ENCODE data around the gene DBT.
"Not testable (repeated sequence)": the region's sequence is repeated elsewhere in the genome, so short reads cannot be mapped to it uniquely, and the experiment has no call there.

Gene DBT

DNA sequence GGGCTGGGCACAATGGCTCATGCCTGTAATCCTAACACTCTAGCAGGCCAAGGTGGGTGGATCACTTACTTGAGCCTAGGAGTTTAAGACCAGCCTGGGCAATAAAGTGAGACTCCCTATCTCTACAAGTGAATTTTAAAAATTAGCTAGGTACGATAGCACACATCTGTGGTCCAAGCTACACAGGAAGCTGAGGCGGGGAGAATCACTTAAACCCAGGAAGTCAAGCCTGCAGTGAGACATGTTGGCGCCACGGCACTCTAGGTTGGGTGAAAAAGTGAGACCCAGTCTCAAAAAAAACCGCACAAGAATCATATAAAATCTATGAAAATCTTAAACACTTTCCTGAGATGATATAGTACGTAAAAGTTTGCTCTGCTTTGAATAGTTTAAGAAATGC, 30.2 kb downstream of the DBT start:
- DNase-seq (ENCODE audit: insufficient read length): no peak
- FAIRE-seq: no peak
- TF ChIP-seq TAF1 (IDR thresholded peaks at IDR 0.05; ENCODE audit: borderline replicate concordance, low read depth, low read length) (no peak), POLR2AphosphoS5 (IDR thresholded peaks at IDR 0.05; ENCODE audit: low read depth, low read length) (no peak), POLR2A (IDR thresholded peaks at IDR 0.05; ENCODE audit: low read depth, low read length) (no peak)

DNA sequence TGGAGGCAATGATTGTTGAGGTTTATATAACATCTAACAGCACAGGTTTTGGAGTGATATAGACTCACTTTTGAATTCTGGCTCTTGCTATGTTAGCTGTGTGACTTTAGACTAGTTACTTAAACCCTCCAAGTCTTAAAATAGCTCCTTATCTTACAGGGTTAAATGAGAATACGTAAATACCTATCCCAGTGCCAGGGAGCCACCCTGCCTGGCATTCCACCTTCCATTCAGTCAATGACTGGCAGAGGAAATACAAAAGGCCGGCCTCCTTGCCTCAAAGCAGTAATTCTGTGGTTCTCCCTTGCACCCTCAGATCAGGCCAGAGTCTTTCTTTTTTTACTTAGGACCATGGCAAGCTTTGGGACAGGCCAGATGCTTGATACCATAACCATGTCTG, 31.8 kb downstream of the DBT start:
- FAIRE-seq: no peak
- TF ChIP-seq POLR2AphosphoS5 (IDR thresholded peaks at IDR 0.05; ENCODE audit: low read depth, low read length) (no peak), TAF1 (IDR thresholded peaks at IDR 0.05; ENCODE audit: borderline replicate concordance, low read depth, low read length) (no peak), POLR2A (IDR thresholded peaks at IDR 0.05; ENCODE audit: low read depth, low read length) (no peak)

DNA sequence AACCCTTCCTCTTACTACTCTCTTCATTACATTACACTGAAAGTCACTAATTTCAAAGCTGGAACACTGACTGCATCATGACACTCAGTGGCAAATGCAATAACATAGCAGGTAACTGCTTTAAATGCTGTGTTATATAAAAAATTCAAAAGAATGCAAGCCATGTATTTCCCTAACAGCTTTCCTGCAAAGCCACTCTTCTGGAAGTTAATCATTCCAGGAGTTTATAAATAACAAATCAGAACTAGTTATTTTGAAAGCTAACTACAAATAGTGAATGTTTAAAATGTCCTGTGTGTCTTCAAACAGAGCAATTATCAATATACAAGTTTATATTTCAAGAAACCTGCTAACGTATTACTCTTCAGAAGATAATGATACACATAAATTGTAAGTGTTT, 34.5 kb downstream of the DBT start:
- TF ChIP-seq TAF1 (IDR thresholded peaks at IDR 0.05; ENCODE audit: borderline replicate concordance, low read depth, low read length) (no peak), POLR2A (IDR thresholded peaks at IDR 0.05; ENCODE audit: low read depth, low read length) (no peak), POLR2AphosphoS5 (IDR thresholded peaks at IDR 0.05; ENCODE audit: low read depth, low read length) (no peak)
- DNase-seq (ENCODE audit: insufficient read length) (no peak), FAIRE-seq (no peak)

More for the DNA sequence above, 31.8 kb downstream of the DBT start:
- no peak for DNase-seq (ENCODE audit: insufficient read length)

DNA sequence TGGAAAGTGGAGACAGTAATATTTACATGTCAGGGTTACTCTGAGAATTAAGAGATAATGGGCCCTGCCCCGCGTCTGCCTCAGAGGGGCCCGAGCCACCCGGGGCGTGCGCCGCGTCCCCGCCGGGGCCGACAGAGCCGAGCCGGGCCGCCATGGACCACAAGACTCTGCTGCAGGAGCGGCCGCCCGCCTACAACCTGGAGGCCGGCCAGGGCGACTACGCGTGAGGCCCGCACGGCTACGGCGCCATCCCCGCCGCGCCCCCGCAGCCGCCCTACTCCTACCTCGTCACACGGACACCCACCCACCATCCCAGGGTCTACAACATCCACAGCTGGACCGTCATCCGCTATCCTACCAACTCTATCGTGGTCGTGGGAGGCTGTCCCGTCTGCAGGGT, 36.5 kb downstream of the DBT start:
- TF ChIP-seq TAF1 (IDR thresholded peaks at IDR 0.05; ENCODE audit: borderline replicate concordance, low read depth, low read length) (no peak), POLR2AphosphoS5 (IDR thresholded peaks at IDR 0.05; ENCODE audit: low read depth, low read length) (no peak), POLR2A (IDR thresholded peaks at IDR 0.05; ENCODE audit: low read depth, low read length) (no peak)
- FAIRE-seq (no peak), DNase-seq (ENCODE audit: insufficient read length) (no peak)

DNA sequence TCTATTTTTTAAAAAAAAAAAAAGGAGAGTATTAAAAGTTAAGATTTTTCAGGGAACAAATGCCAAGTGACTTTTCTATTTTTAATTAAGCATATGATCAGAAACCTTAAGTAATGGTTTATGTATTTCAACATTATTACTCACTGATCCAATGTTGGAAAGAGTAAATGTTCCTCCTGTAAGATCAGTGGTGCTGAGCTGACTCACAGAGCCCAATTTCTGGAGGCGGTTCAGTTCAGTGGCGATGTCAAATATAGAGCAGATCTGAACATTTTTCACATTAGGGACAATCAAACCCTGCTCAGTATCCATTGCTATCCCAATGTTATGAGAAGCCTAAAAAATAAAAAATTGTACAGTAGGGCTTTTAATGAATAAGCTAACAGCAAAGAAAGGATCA, 43.3 kb downstream of the DBT start:
- FAIRE-seq (no peak), DNase-seq (ENCODE audit: insufficient read length) (no peak)
- TF ChIP-seq POLR2A (IDR thresholded peaks at IDR 0.05; ENCODE audit: low read depth, low read length): no peak
- no peak for TF ChIP-seq POLR2AphosphoS5 (IDR thresholded peaks at IDR 0.05; ENCODE audit: low read depth, low read length)
- TF ChIP-seq TAF1 (IDR thresholded peaks at IDR 0.05; ENCODE audit: borderline replicate concordance, low read depth, low read length): no peak

DNA sequence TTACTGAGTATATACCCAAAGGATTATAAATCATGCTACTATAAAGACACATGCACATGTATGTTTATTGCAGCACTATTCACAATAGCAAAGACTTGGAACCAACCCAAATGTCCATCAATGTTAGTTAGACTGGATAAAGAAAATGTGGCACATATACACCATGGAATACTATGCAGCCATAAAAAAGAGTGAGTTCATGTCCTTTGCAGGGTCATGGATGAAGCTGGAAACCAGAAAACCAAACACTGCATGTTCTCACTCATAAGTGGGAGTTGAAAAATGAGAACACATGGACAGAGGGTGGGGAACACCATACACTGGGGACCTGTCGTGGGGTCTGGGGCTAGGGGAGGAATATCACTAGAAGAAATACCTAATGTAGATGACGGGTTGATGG, 44.0 kb downstream of the DBT start:
- FAIRE-seq; DNase-seq (ENCODE audit: insufficient read length): not testable (repeated sequence)

DNA sequence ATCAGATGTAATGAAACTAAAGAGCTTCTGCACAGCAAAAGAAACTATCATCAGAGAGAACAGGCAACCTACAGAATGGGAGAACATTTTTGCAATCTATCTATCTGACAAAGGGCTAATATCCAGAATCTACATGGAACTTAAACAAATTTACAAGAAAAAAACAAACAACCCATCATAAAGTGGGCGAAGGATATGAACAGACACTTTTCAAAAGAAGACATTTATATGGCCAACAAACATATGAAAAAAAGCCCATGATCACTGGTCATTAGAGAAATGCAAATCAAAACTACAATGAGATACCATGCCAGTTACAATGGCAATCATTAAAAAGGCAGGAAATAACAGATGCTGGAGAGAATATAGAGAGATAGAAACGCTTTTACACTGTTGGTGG, 44.5 kb downstream of the DBT start:
- not testable (repeated sequence) for FAIRE-seq; DNase-seq (ENCODE audit: insufficient read length)

DNA sequence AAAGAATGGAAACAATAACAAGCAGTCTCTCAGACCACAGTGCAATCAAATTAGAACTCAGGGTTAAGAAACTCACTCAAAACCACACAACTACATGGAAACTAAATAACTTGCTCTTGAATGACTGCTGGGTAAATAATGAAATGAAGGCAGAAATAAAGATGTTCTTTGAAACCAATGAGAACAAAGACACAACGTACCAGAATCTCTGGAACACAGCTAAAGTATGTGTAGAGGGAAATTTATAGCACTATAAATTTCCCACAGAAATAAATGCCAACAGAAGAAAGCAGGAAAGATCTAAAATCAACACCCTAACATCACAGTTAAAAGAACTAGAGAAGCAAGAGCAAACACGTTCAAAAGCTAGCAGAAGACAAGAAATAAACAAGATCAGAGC, 46.9 kb downstream of the DBT start:
- not testable (repeated sequence) for DNase-seq (ENCODE audit: insufficient read length); FAIRE-seq

DNA sequence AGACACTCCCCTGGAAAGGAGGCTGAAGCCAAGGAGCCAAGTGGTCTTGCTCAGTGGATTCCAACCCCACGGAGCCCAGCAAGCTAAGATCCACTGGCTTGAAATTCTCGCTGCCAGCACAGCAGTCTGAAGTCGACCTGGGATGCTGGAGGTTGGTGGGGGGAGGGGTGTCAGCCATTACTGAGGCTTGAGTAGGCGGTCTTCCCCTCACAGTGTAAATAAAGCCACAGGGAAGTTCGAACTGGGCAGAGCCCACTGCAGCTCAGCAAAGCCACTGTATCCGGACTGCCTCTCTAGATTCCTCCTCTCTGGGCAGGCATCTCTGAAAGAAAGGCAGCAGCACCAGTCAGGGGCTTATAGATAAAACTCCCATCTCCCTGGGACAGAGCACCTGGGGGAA, 49.6 kb downstream of the DBT start:
- not testable (repeated sequence) for FAIRE-seq; DNase-seq (ENCODE audit: insufficient read length)

DNA sequence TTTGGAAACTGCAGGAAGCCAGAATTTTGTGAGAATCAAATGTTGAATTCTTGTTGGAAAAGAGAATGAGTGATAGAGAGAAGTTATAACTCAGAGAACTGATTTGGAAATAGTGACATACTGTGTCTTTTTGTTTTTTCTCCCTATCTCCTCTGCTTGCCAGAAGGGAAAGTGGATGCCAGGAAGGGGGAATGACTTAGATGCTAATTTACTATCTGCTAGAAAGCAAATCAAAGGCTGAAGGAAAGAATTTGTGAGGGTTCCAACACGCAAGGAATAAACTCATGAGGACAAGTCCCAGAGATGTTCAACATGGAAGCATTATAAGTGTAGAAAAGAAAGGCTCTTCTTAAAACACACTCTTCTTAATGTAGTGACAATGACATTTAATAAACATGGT, 51.0 kb downstream of the DBT start:
- no peak for FAIRE-seq
- TF ChIP-seq TAF1 (IDR thresholded peaks at IDR 0.05; ENCODE audit: borderline replicate concordance, low read depth, low read length) (no peak), POLR2A (IDR thresholded peaks at IDR 0.05; ENCODE audit: low read depth, low read length) (no peak), POLR2AphosphoS5 (IDR thresholded peaks at IDR 0.05; ENCODE audit: low read depth, low read length) (no peak)
- no peak for DNase-seq (ENCODE audit: insufficient read length)

DNA sequence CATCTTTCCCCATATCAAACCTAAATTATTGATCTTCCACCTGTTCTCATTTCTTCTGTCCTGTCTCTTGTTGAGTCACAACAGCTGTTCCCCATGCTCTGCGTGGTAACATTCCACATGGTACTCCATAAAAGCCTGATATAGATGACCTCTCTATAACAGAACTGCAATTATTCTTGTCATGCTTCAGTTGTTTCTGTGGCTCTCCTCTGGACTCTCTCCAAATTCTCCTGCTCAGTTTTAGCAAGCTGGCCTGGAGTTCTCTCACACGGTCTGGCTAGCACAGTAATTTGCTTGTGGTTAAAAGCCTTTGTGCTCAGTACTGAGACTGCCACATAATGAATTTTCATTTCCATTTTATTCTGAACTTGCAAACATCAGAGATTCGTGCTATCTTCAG, 61.0 kb downstream of the DBT start:
- peak; percentile 46 for FAIRE-seq
- TF ChIP-seq POLR2A (IDR thresholded peaks at IDR 0.05; ENCODE audit: low read depth, low read length): no peak
- TF ChIP-seq POLR2AphosphoS5 (IDR thresholded peaks at IDR 0.05; ENCODE audit: low read depth, low read length): no peak
- no peak for TF ChIP-seq TAF1 (IDR thresholded peaks at IDR 0.05; ENCODE audit: borderline replicate concordance, low read depth, low read length)
- DNase-seq (ENCODE audit: insufficient read length): no peak

DNA sequence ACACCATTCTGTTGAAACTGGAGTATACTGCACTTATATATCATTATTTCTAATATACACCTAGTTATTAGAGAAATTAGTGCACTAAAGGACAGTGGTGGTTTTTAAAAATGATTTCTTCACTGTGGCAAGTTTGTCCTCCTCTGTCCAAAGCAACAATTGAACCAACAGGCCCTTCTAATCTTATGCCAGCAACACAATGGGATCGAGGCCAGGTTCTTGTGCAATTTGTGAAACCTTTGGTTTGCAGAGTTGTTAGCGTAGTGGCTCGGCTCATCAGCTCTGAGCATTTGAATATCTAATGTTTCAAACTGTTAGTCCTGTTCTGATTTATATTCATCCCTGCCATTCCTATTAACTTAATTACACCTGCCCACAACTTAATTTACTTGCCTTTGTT, 61.7 kb downstream of the DBT start:
- no peak for TF ChIP-seq POLR2A (IDR thresholded peaks at IDR 0.05; ENCODE audit: low read depth, low read length)
- TF ChIP-seq POLR2AphosphoS5 (IDR thresholded peaks at IDR 0.05; ENCODE audit: low read depth, low read length): no peak
- no peak for TF ChIP-seq TAF1 (IDR thresholded peaks at IDR 0.05; ENCODE audit: borderline replicate concordance, low read depth, low read length)
- no peak for DNase-seq (ENCODE audit: insufficient read length)
- FAIRE-seq: no peak

DNA sequence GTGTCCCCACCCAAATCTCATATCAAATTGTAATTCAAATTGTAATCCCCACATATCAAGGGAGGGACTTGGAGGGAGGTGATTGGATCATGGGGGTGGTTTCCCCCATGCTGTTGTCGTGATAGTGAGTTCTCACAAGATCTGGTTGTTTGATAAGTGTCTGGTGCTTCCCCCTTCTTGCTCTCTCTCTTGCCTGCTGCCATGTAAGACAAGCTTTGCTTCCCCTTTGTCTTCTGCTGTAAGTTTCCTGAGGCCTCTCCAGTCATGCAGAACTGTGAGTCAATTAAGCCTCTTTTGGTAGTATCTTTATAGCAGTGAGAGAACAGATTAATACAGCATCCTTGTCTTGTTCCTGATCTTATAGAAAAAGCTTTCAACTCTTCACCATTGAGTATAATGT, 65.1 kb downstream of the DBT start:
- no peak for DNase-seq (ENCODE audit: insufficient read length)
- no peak for TF ChIP-seq POLR2AphosphoS5 (IDR thresholded peaks at IDR 0.05; ENCODE audit: low read depth, low read length)
- TF ChIP-seq POLR2A (IDR thresholded peaks at IDR 0.05; ENCODE audit: low read depth, low read length): no peak
- no peak for TF ChIP-seq TAF1 (IDR thresholded peaks at IDR 0.05; ENCODE audit: borderline replicate concordance, low read depth, low read length)
- peak; percentile 24 for FAIRE-seq

DNA sequence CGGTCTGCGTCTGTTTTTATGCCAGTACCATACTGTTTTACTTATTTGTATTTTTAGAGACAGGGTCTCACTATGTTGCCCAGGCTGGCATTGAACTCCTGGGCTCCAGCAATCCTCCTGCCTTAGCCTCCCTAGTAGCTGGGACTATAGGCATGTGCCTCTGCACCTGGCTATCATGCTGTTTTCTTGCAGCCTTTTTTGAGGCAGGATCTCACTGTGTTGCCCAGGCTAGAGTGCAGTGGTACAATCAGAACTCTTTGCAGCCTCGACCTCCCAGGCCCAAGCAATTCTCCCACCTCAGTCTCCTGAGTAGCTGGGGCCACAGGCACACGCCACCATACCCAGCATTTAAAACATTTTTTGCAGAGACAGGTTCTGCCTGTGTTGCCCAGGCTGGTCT, 66.3 kb downstream of the DBT start:
- FAIRE-seq: no peak
- TF ChIP-seq POLR2A (IDR thresholded peaks at IDR 0.05; ENCODE audit: low read depth, low read length): no peak
- TF ChIP-seq POLR2AphosphoS5 (IDR thresholded peaks at IDR 0.05; ENCODE audit: low read depth, low read length): no peak
- TF ChIP-seq TAF1 (IDR thresholded peaks at IDR 0.05; ENCODE audit: borderline replicate concordance, low read depth, low read length): no peak

More for the DNA sequence above, 66.3 kb downstream of the DBT start:
- DNase-seq (ENCODE audit: insufficient read length): no peak
